H9 (cell line): Measurements from ENCODE around the gene SMARCC2. TPM values are rescaled to one million over a fixed set of nuclear protein-coding genes. Genes with fewer than 3 reads are reported as not detected.

Source experiments
- DNase-seq: peaks from one replicate; pipeline ENCODE4 v3.0.0-alpha.2; 2017
- H2AFZ ChIP-seq: one replicate; pipeline ENCODE4 v1.6.1; 2013; ENCODE audit warnings: mild to moderate bottlenecking, low read length, control low read depth, moderate library complexity
- H2AK5ac ChIP-seq: 2 replicates; pipeline ENCODE4 v1.6.1; 2013; ENCODE audit warnings: low read length, control low read depth, mixed read lengths; ENCODE audit not compliant: insufficient read length
- H2BK120ac ChIP-seq: one replicate; pipeline ENCODE4 v1.6.1; 2013; ENCODE audit warnings: low read depth, mild to moderate bottlenecking, low read length, control low read depth, inconsistent platforms; ENCODE audit not compliant: poor library complexity, severe bottlenecking
- H2BK12ac ChIP-seq: 2 replicates; pipeline ENCODE4 v1.6.1; 2013; ENCODE audit warnings: low read length, control low read depth, mixed read lengths, low read depth; ENCODE audit not compliant: insufficient read length
- H2BK15ac ChIP-seq: 2 replicates; pipeline ENCODE4 v1.6.1; 2013; ENCODE audit warnings: low read depth, low read length, control low read depth
- H2BK20ac ChIP-seq: one replicate; pipeline ENCODE4 v1.6.1; 2013; ENCODE audit warnings: low read depth, mild to moderate bottlenecking, low read length, control low read depth, inconsistent platforms; ENCODE audit not compliant: poor library complexity, severe bottlenecking
- H2BK5ac ChIP-seq: 2 replicates; pipeline ENCODE4 v1.6.1; 2013; ENCODE audit warnings: low read length, control low read depth, mixed read lengths; ENCODE audit not compliant: insufficient read length
- H3K14ac ChIP-seq: 2 replicates; pipeline ENCODE4 v1.6.1; 2013; ENCODE audit warnings: low read length, control low read depth; ENCODE audit not compliant: insufficient read depth
- H3K18ac ChIP-seq: 2 replicates; pipeline ENCODE4 v1.6.1; 2013; ENCODE audit warnings: low read depth, mild to moderate bottlenecking, mixed read lengths, low read length, control low read depth; ENCODE audit not compliant: insufficient read length
- H3K23ac ChIP-seq: 2 replicates; pipeline ENCODE4 v1.6.1; 2013; ENCODE audit warnings: low read length, control low read depth, mixed read lengths, low read depth; ENCODE audit not compliant: insufficient read length
- H3K23me2 ChIP-seq: 2 replicates; pipeline ENCODE4 v1.6.1; 2013; ENCODE audit warnings: low read depth, mild to moderate bottlenecking, mixed read lengths, low read length, control low read depth; ENCODE audit not compliant: insufficient read length, poor library complexity, severe bottlenecking
- H3K27ac ChIP-seq: 2 replicates; pipeline ENCODE4 v1.5.1; 2013; ENCODE audit warnings: low read length, control low read depth, mixed read lengths, low read depth; ENCODE audit not compliant: insufficient read length
- H3K27me3 ChIP-seq: 2 replicates; pipeline ENCODE4 v1.6.1; 2013; ENCODE audit warnings: low read length, control low read depth, inconsistent platforms; ENCODE audit not compliant: insufficient read depth
- H3K4ac ChIP-seq: 2 replicates; pipeline ENCODE4 v1.6.1; 2013; ENCODE audit warnings: low read depth, mild to moderate bottlenecking, control low read depth, inconsistent platforms, low read length, moderate library complexity
- H3K4me1 ChIP-seq: 2 replicates; pipeline ENCODE4 v1.6.1; 2013; ENCODE audit warnings: low read length, control low read depth, inconsistent platforms; ENCODE audit not compliant: insufficient read depth
- H3K4me2 ChIP-seq: 2 replicates; pipeline ENCODE4 v1.6.1; 2013; ENCODE audit warnings: low read length, control low read depth, mixed read lengths; ENCODE audit not compliant: insufficient read length, insufficient read depth
- H3K56ac ChIP-seq: 2 replicates; pipeline ENCODE4 v1.6.1; 2013; ENCODE audit warnings: low read depth, mild to moderate bottlenecking, mixed read lengths, low read length, control low read depth; ENCODE audit not compliant: insufficient read length
- H3K79me1 ChIP-seq: 2 replicates; pipeline ENCODE4 v1.6.1; 2013; ENCODE audit warnings: low read depth, mild to moderate bottlenecking, moderate library complexity, low read length, control low read depth, inconsistent platforms; ENCODE audit not compliant: insufficient read depth, poor library complexity, severe bottlenecking
- H3K79me2 ChIP-seq: 2 replicates; pipeline ENCODE4 v1.6.1; 2013; ENCODE audit warnings: low read length, control low read depth, inconsistent platforms; ENCODE audit not compliant: insufficient read depth
- H3K9ac ChIP-seq: 2 replicates; pipeline ENCODE4 v1.6.1; 2013; ENCODE audit warnings: low read length, control low read depth, mixed read lengths; ENCODE audit not compliant: insufficient read length; ENCODE audit errors: extremely low read depth
- H3K9me3 ChIP-seq: one replicate; pipeline ENCODE4 v1.6.1; 2013; ENCODE audit warnings: low read depth, low read length, inconsistent platforms; ENCODE audit not compliant: control insufficient read depth
- H3T11ph ChIP-seq: one replicate; pipeline ENCODE4 v1.6.1; 2013; ENCODE audit warnings: mild to moderate bottlenecking, low read length, control low read depth, inconsistent platforms
- H4K20me1 ChIP-seq: one replicate; pipeline ENCODE4 v1.6.1; 2013; ENCODE audit not compliant: control insufficient read depth, insufficient read length, insufficient read depth
- H4K5ac ChIP-seq: 2 replicates; pipeline ENCODE4 v1.6.1; 2013; ENCODE audit warnings: low read depth, mild to moderate bottlenecking, mixed read lengths, low read length, control low read depth; ENCODE audit not compliant: insufficient read length
- H4K8ac ChIP-seq: replicated peaks from 2 replicates; pipeline ENCODE4 v1.6.1; 2013; ENCODE audit warnings: low read length, control low read depth, mixed read lengths, low read depth; ENCODE audit not compliant: insufficient read length
- H4K91ac ChIP-seq: 2 replicates; pipeline ENCODE4 v1.6.1; 2013; ENCODE audit warnings: low read depth, mild to moderate bottlenecking, moderate library complexity, mixed read lengths, low read length, control low read depth; ENCODE audit not compliant: insufficient read length
- H3K27ac Mint-ChIP-seq, 3 experiments: 2 replicates in 2 of 3; 3 replicates in 1 of 3; pipeline ENCODE4 v1.8.0; 2020 to 2021; ENCODE audit warnings: mixed read lengths in 3 of 3, mild to moderate bottlenecking in 1 of 3, moderate library complexity in 1 of 3
- H3K27me3 Mint-ChIP-seq: 2 replicates; pipeline ENCODE4 v1.8.0; 2021; ENCODE audit warnings: low read depth, mild to moderate bottlenecking, moderate library complexity, mixed read lengths
- H3K36me3 Mint-ChIP-seq, 3 experiments: 2 replicates in 2 of 3; 3 replicates in 1 of 3; pipeline ENCODE4 v1.8.0; 2020 to 2021; ENCODE audit warnings: low read depth in 3 of 3, mixed read lengths in 3 of 3; ENCODE audit not compliant: insufficient read depth in 1 of 3
- H3K4me1 Mint-ChIP-seq, 2 experiments: 2 replicates each; pipeline ENCODE4 v1.8.0; 2020; ENCODE audit warnings: mixed read lengths in 2 of 2
- H3K4me3 Mint-ChIP-seq, 2 experiments: 2 replicates in 1 of 2; 3 replicates in 1 of 2; pipeline ENCODE4 v1.8.0; 2020 to 2021; ENCODE audit warnings: mild to moderate bottlenecking in 2 of 2, mixed read lengths in 2 of 2, moderate library complexity in 1 of 2
- H3K9me3 Mint-ChIP-seq, 2 experiments: 2 replicates in 1 of 2; 3 replicates in 1 of 2; pipeline ENCODE4 v1.8.0; 2020; ENCODE audit warnings: mild to moderate bottlenecking in 2 of 2, mixed read lengths in 2 of 2, moderate library complexity in 1 of 2
- CTCF ChIP-seq: fragments of 200-600 bp; sonication (generic); conservative IDR thresholded peaks from 3 replicates; pipeline ENCODE4 v1.8.0; 2021; ENCODE audit warnings: antibody characterized with exemption, mild to moderate bottlenecking
- WGBS: extraction: QIAGEN DNeasy Blood & Tissue Kit; methylation state at CpG from one replicate; pipeline ENCODE4 v1.1.7; 2013; ENCODE audit warnings: missing lambda C conversion rate, low lambda C conversion rate, mixed read lengths; ENCODE audit not compliant: insufficient read length; ENCODE audit errors: extremely low coverage; 5-methylcytosine and 5-hydroxymethylcytosine counted together
- total RNA-seq: library from RNA; stranded (reverse); gene quantifications from 2 replicates; pipeline ENCODE4 v1.2.1, GENCODE V29; 2021

SMARCC2 gene
- total RNA-seq, 1 experiment from 2014 or later, result 86.9 TPM

- no peak overlapping the region for H2BK15ac ChIP-seq
- H3K79me2 ChIP-seq, result no peaks in the 10 kb centered on the region
- no peaks in the 10 kb centered on the region for H4K20me1 ChIP-seq
- H2BK120ac ChIP-seq, result no peak overlapping the region
- no peaks in the 10 kb centered on the region for H3K4me1 ChIP-seq
- no peak overlapping the region for H3K9ac ChIP-seq
- no peak overlapping the region for H2BK5ac ChIP-seq
- no peaks in the 10 kb centered on the region for H3K27me3 Mint-ChIP-seq
- H3K9me3 Mint-ChIP-seq, result no peaks in the 10 kb centered on the region
- peak; percentile 80 for TF ChIP-seq CTCF
- no peak overlapping the region for H4K91ac ChIP-seq
- peak; percentile 88 for DNase-seq
- no peaks in the 10 kb centered on the region for H3K27me3 ChIP-seq
- H3K4ac ChIP-seq, result no peak overlapping the region
- H4K8ac ChIP-seq, result no peak overlapping the region
- H3K27ac Mint-ChIP-seq, result no peak overlapping the region; a peak in 1 of 7 replicates
- H2BK12ac ChIP-seq, result no peak overlapping the region
- H3K56ac ChIP-seq, result no peak overlapping the region
- H3K36me3 Mint-ChIP-seq, result peaks cover 36 to 71% (median 61%) of the 10 kb centered on the region in 3 experiments; a peak in 6 of 7 replicates
- no peaks in the 10 kb centered on the region for H3K23me2 ChIP-seq
- H3K4me1 Mint-ChIP-seq, result no peaks in the 10 kb centered on the region
- H2BK20ac ChIP-seq, result no peak overlapping the region
- no peak overlapping the region for H2AK5ac ChIP-seq
- no peak overlapping the region for H3K4me3 Mint-ChIP-seq
- H3K4me2 ChIP-seq, result no peak overlapping the region
- no peak overlapping the region for H3K23ac ChIP-seq
- no peak overlapping the region for H3K14ac ChIP-seq
- H3K79me1 ChIP-seq, result no peaks in the 10 kb centered on the region
- no peak overlapping the region for H3K27ac ChIP-seq
- H2AFZ ChIP-seq, result no peak overlapping the region
- H3K9me3 ChIP-seq, result no peaks in the 10 kb centered on the region
- no peak overlapping the region for H3T11ph ChIP-seq
- H4K5ac ChIP-seq, result no peak overlapping the region
- no CpG with 5 or more reads among the region's 14 CpGs for WGBS
- no peak overlapping the region for H3K18ac ChIP-seq
Observed at GRCh38 chr12:56206452-56207166, 17.3 kb upstream of the SMARCC2 start.
